Retinal pigment epithelial cell (primary cell): Measurements from ENCODE around the gene SLC15A5.

Source experiments
- DNase-seq: peaks from one replicate; pipeline ENCODE4 v3.0.0-alpha.2; 2010; ENCODE audit warnings: low read depth
- H3K4me3 ChIP-seq: 2 replicates; pipeline ENCODE4 v1.5.1; 2011; ENCODE audit warnings: mild to moderate bottlenecking, low read length, control low read depth, moderate library complexity
- CTCF ChIP-seq: conservative IDR thresholded peaks from 2 replicates; pipeline ENCODE4 v1.5.1; 2011; ENCODE audit warnings: low read depth, low read length, control low read depth, inconsistent platforms

SLC15A5 gene

GRCh38 chr12:16291032-16291431 lies 13.5 kb upstream of the SLC15A5 start:
- no peak for TF ChIP-seq CTCF
- no peak overlapping the region for H3K4me3 ChIP-seq
- no peak for DNase-seq

GRCh38 chr12:16285586-16285985 lies 8.1 kb upstream of the SLC15A5 start:
- DNase-seq = no peak
- TF ChIP-seq CTCF = no peak
- no peak overlapping the region for H3K4me3 ChIP-seq

GRCh38 chr12:16282978-16283377 lies 5.5 kb upstream of the SLC15A5 start:
- DNase-seq = no peak
- no peak overlapping the region for H3K4me3 ChIP-seq
- no peak for TF ChIP-seq CTCF

- no peak for TF ChIP-seq CTCF
- H3K4me3 ChIP-seq = no peak overlapping the region
- no peak for DNase-seq
These were observed 4.6 kb upstream of the SLC15A5 start for GRCh38 chr12:16282081-16282480.

GRCh38 chr12:16281157-16281556 lies 3.7 kb upstream of the SLC15A5 start:
- no peak for TF ChIP-seq CTCF
- H3K4me3 ChIP-seq = no peak overlapping the region
- no peak for DNase-seq

- no peak for TF ChIP-seq CTCF
- no peak for DNase-seq
- H3K4me3 ChIP-seq = no peak overlapping the region
These were observed 5.3 kb downstream of the SLC15A5 start for GRCh38 chr12:16272222-16272621.

GRCh38 chr12:16271062-16271461 lies 6.4 kb downstream of the SLC15A5 start:
- no peak for TF ChIP-seq CTCF
- DNase-seq = no peak
- no peak overlapping the region for H3K4me3 ChIP-seq
